B cell (primary cell): ENCODE data around the gene AZIN2. TPM values are rescaled to one million over a fixed set of nuclear protein-coding genes. Genes with fewer than 3 reads are reported as not detected.
A peak's percentile ranks its signal among the peaks of the same experiment; 100 is the strongest.

ENCODE experiments used
- ATAC-seq: fragments of 200-7000 bp; cut with Tn5 transposase; one replicate; pipeline ENCODE4 v1.10.0; 2021; ENCODE audit warnings: low read depth, mild to moderate bottlenecking, moderate number of reproducible peaks, moderate library complexity
- CTCF ChIA-PET: fragments of 350-600 bp; sonication (Branson Sonifier 250); formaldehyde crosslinking; loops from one replicate; lab custom pipeline; 2021; ENCODE audit warnings: antibody characterized with exemption, inconsistent platforms; lab: Charles Lee
- POLR2A ChIA-PET: fragments of 350-600 bp; sonication (Branson Sonifier 250); formaldehyde crosslinking; loops from one replicate; lab custom pipeline; 2021; ENCODE audit warnings: antibody characterized with exemption; lab: Charles Lee
- DNase-seq: peaks from one replicate; pipeline ENCODE4 v3.0.0; 2013
- H2AFZ ChIP-seq: 2 replicates; pipeline ENCODE4 v1.6.1; 2012; ENCODE audit warnings: mild to moderate bottlenecking, low read depth, low read length; ENCODE audit not compliant: insufficient read depth, poor library complexity, severe bottlenecking
- H3K27ac ChIP-seq, 2 donors: 1 replicate in 1 of 2; 2 replicates in 1 of 2; pipeline ENCODE4 v1.5.1; 2012 to 2013; ENCODE audit warnings: low read length in 2 of 2, mild to moderate bottlenecking in 2 of 2, moderate library complexity in 1 of 2
- H3K27me3 ChIP-seq, 4 experiments: fragments of 200-600 bp in 1 of 4; sonication (generic) in 1 of 4; replicated peaks in 1 of 4; 1 replicate in 2 of 4; 2 replicates in 2 of 4; pipeline versions ENCODE4 v1.6.1 to v1.7.0; 2013 to 2016; ENCODE audit warnings: low read length in 3 of 4, mild to moderate bottlenecking in 2 of 4, mixed read lengths in 1 of 4, moderate library complexity in 1 of 4; ENCODE audit not compliant: insufficient read depth in 4 of 4, control insufficient read depth in 3 of 4; ENCODE audit errors: control extremely low read depth in 1 of 4
- H3K36me3 ChIP-seq, 2 experiments: replicated peaks in 1 of 2; 1 replicate in 1 of 2; 2 replicates in 1 of 2; pipeline versions ENCODE4 v1.6.1 to v1.7.1; 2013; ENCODE audit warnings: low read length in 1 of 2; ENCODE audit not compliant: insufficient read depth in 2 of 2, control insufficient read depth in 1 of 2; ENCODE audit errors: control extremely low read depth in 1 of 2, extremely low read depth in 1 of 2
- H3K4me1 ChIP-seq, 2 donors: fragments of 200-600 bp in 1 of 2; sonication (generic) in 1 of 2; 1 replicate in 1 of 2; 2 replicates in 1 of 2; pipeline versions ENCODE4 v1.5.1 to v1.6.1; 2013 to 2017; ENCODE audit warnings: low read length in 2 of 2; ENCODE audit not compliant: control insufficient read depth in 2 of 2, insufficient read depth in 2 of 2
- H3K4me2 ChIP-seq: replicated peaks from 2 replicates; pipeline ENCODE3; 2012; ENCODE audit warnings: mild to moderate bottlenecking, low read depth, low read length; ENCODE audit not compliant: poor library complexity, severe bottlenecking
- H3K4me3 ChIP-seq, 5 experiments: fragments of 200-600 bp in 1 of 5; sonication (generic) in 1 of 5; 1 replicate in 3 of 5; 2 replicates in 2 of 5; pipeline versions ENCODE4 v1.5.1 to v1.7.0; 2011 to 2016; ENCODE audit warnings: low read length in 4 of 5, mild to moderate bottlenecking in 4 of 5, low read depth in 2 of 5, control low read depth in 1 of 5, moderate library complexity in 1 of 5; ENCODE audit not compliant: insufficient read depth in 1 of 5; ENCODE audit errors: control extremely low read depth in 1 of 5, extremely low read depth in 1 of 5
- H3K79me2 ChIP-seq: fragments of 200-600 bp; sonication (generic); one replicate; pipeline ENCODE4 v1.6.0; 2016; ENCODE audit warnings: low read length; ENCODE audit not compliant: control insufficient read depth, insufficient read depth
- H3K9ac ChIP-seq: fragments of 200-600 bp; sonication (generic); 2 replicates; pipeline ENCODE4 v1.6.1; 2017; ENCODE audit warnings: mild to moderate bottlenecking, low read length, moderate library complexity
- H3K9me3 ChIP-seq, 3 donors: one replicate each; pipeline versions ENCODE4 v1.6.1 to v1.7.1; 2013; ENCODE audit warnings: low read length in 2 of 3; ENCODE audit not compliant: control insufficient read depth in 2 of 3, insufficient read depth in 1 of 3; ENCODE audit errors: control extremely low read depth in 1 of 3
- H4K20me1 ChIP-seq: 2 replicates; pipeline ENCODE4 v1.6.0; 2012; ENCODE audit warnings: mild to moderate bottlenecking, low read length; ENCODE audit not compliant: insufficient read depth, control insufficient read depth, poor library complexity, severe bottlenecking
- H3K27ac Mint-ChIP-seq: one replicate; pipeline ENCODE4 v1.8.0; 2021; ENCODE audit warnings: mixed read lengths
- H3K27me3 Mint-ChIP-seq: one replicate; pipeline ENCODE4 v1.8.0; 2021; ENCODE audit warnings: mixed read lengths
- H3K4me1 Mint-ChIP-seq: one replicate; pipeline ENCODE4 v1.8.0; 2021; ENCODE audit warnings: mixed read lengths
- H3K4me3 Mint-ChIP-seq: one replicate; pipeline ENCODE4 v1.8.0; 2021; ENCODE audit warnings: mixed read lengths
- H3K9me3 Mint-ChIP-seq: one replicate; pipeline ENCODE4 v1.8.0; 2022; ENCODE audit warnings: mixed read lengths; ENCODE audit not compliant: insufficient read depth
- CTCF ChIP-seq: fragments of 200-600 bp; IDR thresholded peaks from one replicate; pipeline ENCODE4 v1.8.0; 2022; ENCODE audit warnings: antibody characterized with exemption, mild to moderate bottlenecking
- EZH2 ChIP-seq: IDR thresholded peaks from 2 replicates; pipeline ENCODE4 v1.6.1; 2012; ENCODE audit warnings: borderline replicate concordance, low read depth, mild to moderate bottlenecking, moderate library complexity, low read length; ENCODE audit not compliant: insufficient read depth, poor library complexity, severe bottlenecking
- WGBS: methylation state at CpG from one replicate; pipeline ENCODE4 v1.1.5; 2013; ENCODE audit warnings: missing lambda C conversion rate; ENCODE audit not compliant: insufficient coverage; 5-methylcytosine and 5-hydroxymethylcytosine counted together
- intact Hi-C: fragments of 100-400 bp; cut with micrococcal nuclease; formaldehyde crosslinking; loops from one replicate; pipeline ENCODE4 v1.10.0; 2022
- polyA plus RNA-seq: library from polyadenylated mRNA; depleted of rRNA; stranded (reverse); fragments of >200 nt; gene quantifications from 2 replicates; pipeline ENCODE4 v1.2.3, GENCODE V29; 2012
- total RNA-seq, 2 donors: library from RNA; stranded (reverse); fragments of 120-200 nt in 1 of 2; gene quantifications; 1 replicate in 1 of 2; 2 replicates in 1 of 2; pipeline versions ENCODE4 v1.2.3 to v1.2.4, GENCODE V29; 2013 to 2022

Gene AZIN2
- total and polyA plus RNA-seq, 2 donors (not counting 1 experiment from before 2014, with no cell fraction given), result 0.33 to 5.9 TPM

DNA sequence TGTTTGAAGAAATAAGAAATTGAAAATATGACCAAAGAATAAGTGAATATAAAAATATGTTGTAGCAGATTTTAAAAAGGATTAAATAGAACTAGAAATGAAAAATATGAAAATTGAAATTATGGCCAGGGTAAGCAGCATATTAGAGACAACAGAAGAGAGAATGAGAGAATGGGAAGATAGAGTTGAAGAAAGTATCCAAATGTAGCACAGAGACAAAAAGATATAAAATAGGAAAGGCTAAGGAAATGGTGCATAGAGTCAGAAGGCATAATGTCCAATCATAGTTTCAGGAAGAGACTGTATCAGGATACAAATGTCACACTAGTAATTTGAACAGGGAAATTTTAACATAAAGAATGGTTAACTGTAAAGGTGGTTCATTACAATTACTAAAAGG lies 29.5 kb downstream of the AZIN2 start:
- Mint-ChIP-seq H3K27ac (no peak overlapping the region), H3K27me3 (peaks cover 15% of the 10 kb centered on the region), H3K4me3 (no peak overlapping the region), H3K9me3 (no peaks in the 10 kb centered on the region), H3K4me1 (no peaks in the 10 kb centered on the region)
- Histone ChIP-seq H3K27ac (no peak overlapping the region), H3K4me1 (no peaks in the 10 kb centered on the region), H3K9me3 (peaks cover 0 to 5% (median 1%) of the 10 kb centered on the region in 3 donors), H3K79me2 (no peaks in the 10 kb centered on the region), H4K20me1 (no peaks in the 10 kb centered on the region), H3K36me3 (no peaks in the 10 kb centered on the region), H2AFZ (no peak overlapping the region), H3K27me3 (no peaks in the 10 kb centered on the region), H3K9ac (no peak overlapping the region), H3K4me3 (no peak overlapping the region), H3K4me2 (no peak overlapping the region)
- ChIA-PET POLR2A (no interaction called here), CTCF (interaction anchor here (1.6 kb wide), 1 partner anchor 14 kb away, joined by 5 read pairs; no protein-coding TSS in a partner anchor)
- ATAC-seq, result no peak
- no peak for TF ChIP-seq CTCF
- TF ChIP-seq EZH2, result no peak
- DNase-seq, result no peak
- intact Hi-C loops, result no loop called here

GRCh38 chr1:33111965-33112364 lies 31.0 kb downstream of the AZIN2 start:
- H3K9ac ChIP-seq, result no peak overlapping the region
- no peaks in the 10 kb centered on the region for H3K27me3 ChIP-seq
- ChIA-PET CTCF (interaction anchor here (0.7 to 1.1 kb wide), 2 partner anchors 15 to 178 kb away, joined by 3 to 5 read pairs; no protein-coding TSS in a partner anchor), POLR2A (no interaction called here)
- H4K20me1 ChIP-seq, result no peaks in the 10 kb centered on the region
- TF ChIP-seq CTCF (no peak), EZH2 (no peak)
- H3K27me3 Mint-ChIP-seq, result peaks cover 19% of the 10 kb centered on the region
- H3K4me1 Mint-ChIP-seq, result no peaks in the 10 kb centered on the region
- H3K27ac ChIP-seq, result no peak overlapping the region
- H3K27ac Mint-ChIP-seq, result no peak overlapping the region
- peaks cover 0 to 5% (median 1%) of the 10 kb centered on the region in 3 donors for H3K9me3 ChIP-seq
- no peaks in the 10 kb centered on the region for H3K79me2 ChIP-seq
- WGBS, result no CpG with 5 or more reads among the region's 3 CpGs
- no peaks in the 10 kb centered on the region for H3K9me3 Mint-ChIP-seq
- DNase-seq (peak; percentile 39), ATAC-seq (no peak)
- no peaks in the 10 kb centered on the region for H3K36me3 ChIP-seq
- intact Hi-C loops, result loop anchor here (1.0 kb wide), 1 partner anchor 255 kb away; no protein-coding TSS in a partner anchor
- H3K4me3 Mint-ChIP-seq, result no peak overlapping the region
- H2AFZ ChIP-seq, result no peak overlapping the region
- no peak overlapping the region for H3K4me2 ChIP-seq
- no peaks in the 10 kb centered on the region for H3K4me1 ChIP-seq
- no peak overlapping the region for H3K4me3 ChIP-seq
